Measurements from ENCODE around the gene ATP6V0A1.
"Not testable (repeated sequence)": the region's sequence is repeated elsewhere in the genome, so short reads cannot be mapped to it uniquely, and the experiment has no call there.

ATP6V0A1 gene

GRCh38 chr17:42536372-42537155 is 77.9 kb downstream of the ATP6V0A1 start:
- intact Hi-C loops (cut with DNase I; ENCODE audit: low total_unique reads), result no loop called here
- Histone ChIP-seq H3K27me3 (no peaks in the 10 kb centered on the region), H3K9me3 (no peaks in the 10 kb centered on the region), H3K36me3 (peaks cover 21 to 37% (median 25%) of the 10 kb centered on the region in 3 donors), H3K27ac (peak overlapping the region; percentile 86 to 92), H3K4me3 (peak overlapping the region; percentile 64), H3K4me1 (peaks cover 6 to 41% (median 27%) of the 10 kb centered on the region in 4 donors)
- DNase-seq, result peak; percentile 83 to 96
- TF ChIP-seq CTCF (IDR thresholded peaks at IDR 0.05), result no peak

DNA sequence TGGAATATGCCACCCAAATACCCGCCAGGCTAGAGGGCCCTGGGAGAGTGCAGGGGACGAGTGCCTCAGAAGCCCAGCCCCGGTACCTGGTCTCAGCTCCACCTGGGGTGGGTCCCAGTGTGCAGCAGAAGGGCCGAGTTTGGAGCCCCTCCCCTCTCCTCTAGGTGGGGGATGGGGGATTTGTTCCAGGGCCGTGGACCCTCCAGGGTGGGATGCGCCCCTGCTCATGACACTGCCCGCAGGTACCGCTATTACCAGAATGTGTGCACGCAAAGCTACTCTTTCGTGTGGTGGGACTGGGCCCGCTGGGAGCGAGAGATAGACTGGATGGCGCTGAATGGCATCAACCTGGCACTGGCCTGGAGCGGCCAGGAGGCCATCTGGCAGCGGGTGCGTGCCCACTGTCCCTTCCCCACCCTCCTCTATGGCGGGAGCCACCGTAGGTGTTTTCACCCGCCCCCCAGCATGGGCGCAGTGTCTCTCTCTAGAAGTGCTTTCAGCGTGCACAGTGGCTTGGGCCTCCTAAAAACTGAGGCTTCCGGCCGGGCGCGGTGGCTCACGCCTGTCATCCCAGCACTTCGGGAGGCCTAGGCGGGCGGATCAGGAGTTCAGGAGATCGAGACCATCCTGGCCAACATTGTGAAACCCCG is 78.6 kb downstream of the ATP6V0A1 start:
- H3K4me3 ChIP-seq, result peak overlapping the region; percentile 64
- intact Hi-C loops (cut with DNase I; ENCODE audit: low total_unique reads), result no loop called here

DNA sequence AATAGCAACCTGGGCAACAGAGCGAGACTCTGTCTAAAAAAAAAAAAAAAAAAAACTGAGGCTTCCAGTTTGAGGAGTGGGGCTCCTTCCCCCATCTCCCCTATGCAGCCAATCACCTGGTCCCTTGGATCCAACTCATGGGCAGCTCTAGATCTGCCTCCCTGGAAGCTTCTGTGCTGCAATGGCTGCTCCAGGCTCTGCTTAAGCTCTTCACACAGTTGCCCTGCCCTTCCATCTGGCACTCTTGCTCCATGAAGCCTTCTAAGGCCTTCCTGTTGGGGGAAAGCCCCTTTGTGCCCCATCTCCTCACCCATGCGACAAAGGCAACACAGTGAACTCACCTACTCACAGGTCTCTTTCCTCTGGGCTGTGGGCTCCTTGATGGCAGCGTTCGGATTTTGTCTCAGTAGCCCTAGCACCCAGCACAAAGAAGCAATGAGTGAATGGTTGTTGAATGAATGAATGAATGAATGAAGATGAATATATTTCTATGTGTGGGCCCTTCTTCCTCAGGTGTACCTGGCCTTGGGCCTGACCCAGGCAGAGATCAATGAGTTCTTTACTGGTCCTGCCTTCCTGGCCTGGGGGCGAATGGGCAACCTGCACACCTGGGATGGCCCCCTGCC is 79.3 kb downstream of the ATP6V0A1 start:
- Histone ChIP-seq H3K27me3 (no peaks in the 10 kb centered on the region), H3K4me1 (peaks cover 6 to 33% (median 22%) of the 10 kb centered on the region in 4 donors), H3K9me3 (no peaks in the 10 kb centered on the region), H3K27ac (no peak overlapping the region), H3K4me3 (no peak overlapping the region), H3K36me3 (peaks cover 26 to 50% (median 31%) of the 10 kb centered on the region in 3 donors)
- DNase-seq, result no peak
- TF ChIP-seq CTCF (IDR thresholded peaks at IDR 0.05), result no peak
- intact Hi-C loops (cut with DNase I; ENCODE audit: low total_unique reads), result no loop called here

More for the DNA sequence above, 78.6 kb downstream of the ATP6V0A1 start:
- DNase-seq, result peak in 1 of 2 donors; percentile 74
- H3K27ac ChIP-seq, result peak overlapping the region; percentile 86 to 92
- H3K27me3 ChIP-seq, result no peaks in the 10 kb centered on the region
- H3K9me3 ChIP-seq, result no peaks in the 10 kb centered on the region
- H3K4me1 ChIP-seq, result peaks cover 6 to 38% (median 25%) of the 10 kb centered on the region in 4 donors
- TF ChIP-seq CTCF (IDR thresholded peaks at IDR 0.05), result no peak
- peaks cover 21 to 44% (median 27%) of the 10 kb centered on the region in 3 donors for H3K36me3 ChIP-seq

DNA sequence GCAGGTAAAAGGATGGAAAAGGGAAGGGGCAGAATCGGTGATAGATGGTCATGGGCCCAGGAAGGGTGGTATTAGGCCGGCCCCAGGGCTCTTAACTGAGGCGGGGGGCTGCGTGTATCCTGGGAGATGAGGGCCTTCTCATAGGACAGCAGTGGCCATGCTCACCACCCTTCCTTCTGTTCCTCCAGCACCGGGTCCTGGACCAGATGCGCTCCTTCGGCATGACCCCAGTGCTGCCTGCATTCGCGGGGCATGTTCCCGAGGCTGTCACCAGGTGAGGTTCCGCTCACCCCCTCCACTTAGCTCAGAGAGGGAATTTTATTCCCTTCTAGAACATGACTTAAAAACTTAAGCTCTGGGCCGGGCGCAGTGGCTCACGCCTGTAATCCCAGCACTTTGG is 79.8 kb downstream of the ATP6V0A1 start:
- Histone ChIP-seq H3K36me3 (peaks cover 31 to 56% (median 37%) of the 10 kb centered on the region in 3 donors), H3K9me3 (no peaks in the 10 kb centered on the region), H3K4me3 (no peak overlapping the region), H3K4me1 (peaks cover 6 to 28% (median 22%) of the 10 kb centered on the region in 4 donors), H3K27ac (no peak overlapping the region), H3K27me3 (no peaks in the 10 kb centered on the region)
- DNase-seq, result no peak
- intact Hi-C loops (cut with DNase I; ENCODE audit: low total_unique reads), result no loop called here
- TF ChIP-seq CTCF (IDR thresholded peaks at IDR 0.05), result no peak

GRCh38 chr17:42540558-42540957 is 81.9 kb downstream of the ATP6V0A1 start:
- H3K36me3 ChIP-seq, result peaks cover 34 to 73% (median 50%) of the 10 kb centered on the region in 3 donors
- H3K27ac ChIP-seq; H3K27me3 ChIP-seq; H3K9me3 ChIP-seq; H3K4me3 ChIP-seq; DNase-seq; intact Hi-C loops (cut with DNase I; ENCODE audit: low total_unique reads): not testable (repeated sequence)
- peaks cover 6 to 18% (median 13%) of the 10 kb centered on the region in 4 donors for H3K4me1 ChIP-seq

All from tibial artery (tissue), 4 donors.